Measurements from ENCODE around the gene ASMTL.

- TF ChIP-seq, protein P1, sequence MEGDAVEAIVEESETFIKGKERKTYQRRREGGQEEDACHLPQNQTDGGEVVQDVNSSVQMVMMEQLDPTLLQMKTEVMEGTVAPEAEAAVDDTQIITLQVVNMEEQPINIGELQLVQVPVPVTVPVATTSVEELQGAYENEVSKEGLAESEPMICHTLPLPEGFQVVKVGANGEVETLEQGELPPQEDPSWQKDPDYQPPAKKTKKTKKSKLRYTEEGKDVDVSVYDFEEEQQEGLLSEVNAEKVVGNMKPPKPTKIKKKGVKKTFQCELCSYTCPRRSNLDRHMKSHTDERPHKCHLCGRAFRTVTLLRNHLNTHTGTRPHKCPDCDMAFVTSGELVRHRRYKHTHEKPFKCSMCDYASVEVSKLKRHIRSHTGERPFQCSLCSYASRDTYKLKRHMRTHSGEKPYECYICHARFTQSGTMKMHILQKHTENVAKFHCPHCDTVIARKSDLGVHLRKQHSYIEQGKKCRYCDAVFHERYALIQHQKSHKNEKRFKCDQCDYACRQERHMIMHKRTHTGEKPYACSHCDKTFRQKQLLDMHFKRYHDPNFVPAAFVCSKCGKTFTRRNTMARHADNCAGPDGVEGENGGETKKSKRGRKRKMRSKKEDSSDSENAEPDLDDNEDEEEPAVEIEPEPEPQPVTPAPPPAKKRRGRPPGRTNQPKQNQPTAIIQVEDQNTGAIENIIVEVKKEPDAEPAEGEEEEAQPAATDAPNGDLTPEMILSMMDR (conservative IDR thresholded peaks at IDR 0.05) = no peak
- no peak for TF ChIP-seq EZH2 (IDR thresholded peaks at IDR 0.05; ENCODE audit: low read depth)
These were observed 10.0 kb upstream of the ASMTL start for GRCh38 chrX:1462596-1463251.

All from PC-9 (cell line).